HepG2 (cell line): ENCODE results near the gene SLC38A4. TPM values are rescaled to one million over a fixed set of nuclear protein-coding genes. Genes with fewer than 3 reads are reported as not detected.

Experiments used
- ATAC-seq: fragments of 200-7000 bp; cut with Tn5 transposase; 3 replicates; pipeline ENCODE4 v1.9.1; 2020; ENCODE audit warnings: mild to moderate bottlenecking, moderate library complexity
- BruUV-seq: library from RNA; stranded (reverse); fragments of 400-500 nt; replicated peaks from 2 replicates; lab custom pipeline; 2021; lab: Mats Ljungman, UMichigan
- CTCF ChIA-PET: fragments of 300-600 bp; formaldehyde crosslinking; extraction: SDS; loops from one replicate; lab custom pipeline; 2021; ENCODE audit warnings: low total read pairs, inconsistent platforms, low intra/inter-chr PET ratio; lab: Yijun Ruan, JAX
- POLR2A ChIA-PET: fragments of 350-600 bp; sonication (Branson Sonifier 250); formaldehyde crosslinking; loops from one replicate; lab custom pipeline; 2020; ENCODE audit warnings: antibody characterized with exemption, inconsistent platforms; lab: Yijun Ruan, JAX
- DNase-seq: peaks from one replicate; pipeline ENCODE4 v3.0.0-alpha.2; 2015; ENCODE audit warnings: low spot score
- FAIRE-seq: peaks from 3 replicates; lab custom pipeline; 2011; peaks lifted over from hg19 to GRCh38; lab: Jason Lieb, UNC
- H2AFZ ChIP-seq: one replicate; pipeline ENCODE4 v1.6.1; 2011; ENCODE audit warnings: low read length, inconsistent platforms
- H3K27ac ChIP-seq: fragments of 300-600 bp; 3 replicates; pipeline ENCODE4 v1.8.0; 2011; ENCODE audit warnings: mixed run types, mild to moderate bottlenecking, mixed read lengths, low read length, inconsistent platforms; ENCODE audit not compliant: insufficient read depth; ENCODE audit errors: extremely low read length
- H3K27me3 ChIP-seq, 2 experiments: fragments of 200-600 bp in 1 of 2; 2 replicates in 1 of 2; 3 replicates in 1 of 2; pipeline versions ENCODE4 v1.6.0 to v1.8.0; 2011; ENCODE audit warnings: low read length in 2 of 2, mild to moderate bottlenecking in 2 of 2, moderate library complexity in 2 of 2, inconsistent platforms in 1 of 2; ENCODE audit not compliant: insufficient read depth in 2 of 2, control insufficient read depth in 1 of 2
- H3K36me3 ChIP-seq, 2 experiments: fragments of 200-600 bp in 1 of 2; replicated peaks in 1 of 2; 2 replicates in 1 of 2; 3 replicates in 1 of 2; pipeline versions ENCODE4 v1.5.1 to v1.8.0; 2011; ENCODE audit warnings: low read length in 2 of 2, inconsistent platforms in 1 of 2; ENCODE audit not compliant: insufficient read depth in 2 of 2, control insufficient read depth in 1 of 2
- H3K4me1 ChIP-seq: 2 replicates; pipeline ENCODE4 v1.5.1; 2012; ENCODE audit warnings: low read length, inconsistent platforms; ENCODE audit not compliant: insufficient read depth
- H3K4me2 ChIP-seq: 2 replicates; pipeline ENCODE4 v1.6.0; 2011; ENCODE audit warnings: low read depth, low read length, inconsistent platforms
- H3K4me3 ChIP-seq, 3 experiments: fragments of 200-600 bp in 1 of 3; sonication (generic), shearing (Covaris generic) in 1 of 3; replicated peaks in 1 of 3; 2 replicates each; pipeline ENCODE4 v1.5.1; 2011 to 2016; ENCODE audit warnings: low read length in 3 of 3, inconsistent platforms in 2 of 3, low read depth in 2 of 3, mild to moderate bottlenecking in 2 of 3, control low read depth in 1 of 3, mixed read lengths in 1 of 3; ENCODE audit not compliant: insufficient read depth in 1 of 3
- H3K79me2 ChIP-seq: one replicate; pipeline ENCODE4 v1.6.1; 2011; ENCODE audit warnings: low read length, inconsistent platforms; ENCODE audit not compliant: insufficient read depth
- H3K9ac ChIP-seq: 2 replicates; pipeline ENCODE4 v1.6.0; 2011; ENCODE audit warnings: mild to moderate bottlenecking, low read depth, low read length, inconsistent platforms; ENCODE audit not compliant: insufficient read depth
- H3K9me3 ChIP-seq: 2 replicates; pipeline ENCODE4 v1.5.1; 2012; ENCODE audit warnings: mild to moderate bottlenecking, low read length
- H4K20me1 ChIP-seq: 2 replicates; pipeline ENCODE4 v1.6.0; 2011; ENCODE audit warnings: inconsistent platforms, mild to moderate bottlenecking, low read length, moderate library complexity; ENCODE audit not compliant: insufficient read depth
- CEBPG ChIP-seq: IDR thresholded peaks from 2 replicates; pipeline ENCODE4 v1.6.1; 2016
- DRAP1 ChIP-seq: IDR thresholded peaks from 2 replicates; pipeline ENCODE4 v1.6.1; 2016; ENCODE audit warnings: missing genetic modification reagents, missing compliant biosample characterization
- EP300 ChIP-seq, 3 experiments: sonication (generic) in 1 of 3; formaldehyde crosslinking in 1 of 3; IDR thresholded peaks; 2 replicates each; pipeline versions ENCODE4 v1.5.1 to v1.6.1; 2011 to 2020; ENCODE audit warnings: low read depth in 2 of 3, low read length in 2 of 3, borderline replicate concordance in 1 of 3, improper control_type of control experiment in 1 of 3, mild to moderate bottlenecking in 1 of 3, missing genetic modification reagents in 1 of 3, moderate library complexity in 1 of 3
- FOXA1 ChIP-seq, 2 experiments: fragments of 450-650 bp in 1 of 2; sonication (generic) in 1 of 2; formaldehyde crosslinking in 1 of 2; IDR thresholded peaks; 2 replicates each; pipeline versions ENCODE4 v1.4.0 to v1.6.1; 2016 to 2020; ENCODE audit warnings: missing genetic modification reagents in 1 of 2
- FOXP4 ChIP-seq: sonication (generic); formaldehyde crosslinking; IDR thresholded peaks from 2 replicates; pipeline ENCODE4 v1.4.0; 2020; ENCODE audit warnings: missing genetic modification reagents
- GATAD2A ChIP-seq: IDR thresholded peaks from 2 replicates; pipeline ENCODE4 v1.6.1; 2016
- HDAC6 ChIP-seq: fragments of 200-600 bp; sonication (generic); IDR thresholded peaks from 2 replicates; pipeline ENCODE4 v1.7.0; 2017; ENCODE audit warnings: mild to moderate bottlenecking, antibody characterized with exemption, low read length, low read depth
- HOMEZ ChIP-seq: IDR thresholded peaks from 2 replicates; pipeline ENCODE4 v1.6.1; 2016; ENCODE audit warnings: low read depth
- IRF2 ChIP-seq: IDR thresholded peaks from 2 replicates; pipeline ENCODE4 v1.6.1; 2018; ENCODE audit warnings: missing genetic modification reagents, missing compliant biosample characterization
- MTA1 ChIP-seq: sonication (generic); formaldehyde crosslinking; IDR thresholded peaks from 2 replicates; pipeline ENCODE4 v1.4.0; 2020; ENCODE audit warnings: missing genetic modification reagents, mild to moderate bottlenecking, borderline replicate concordance
- NCOA2 ChIP-seq: sonication (generic); formaldehyde crosslinking; IDR thresholded peaks from 2 replicates; pipeline ENCODE4 v1.8.0; 2022; ENCODE audit warnings: inconsistent platforms
- PHF21A ChIP-seq: sonication (generic); formaldehyde crosslinking; IDR thresholded peaks from 2 replicates; pipeline ENCODE4 v1.5.0; 2020; ENCODE audit warnings: mild to moderate bottlenecking, missing genetic modification reagents
- RBAK ChIP-seq: sonication (generic); formaldehyde crosslinking; IDR thresholded peaks from 2 replicates; pipeline ENCODE4 v1.5.1; 2020; ENCODE audit warnings: mild to moderate bottlenecking, missing genetic modification reagents
- TFAP4 ChIP-seq: sonication (generic); IDR thresholded peaks from 2 replicates; pipeline ENCODE4 v1.6.1; 2016; ENCODE audit warnings: low read depth, borderline replicate concordance
- TIGD3 ChIP-seq: sonication (generic); formaldehyde crosslinking; IDR thresholded peaks from 2 replicates; pipeline ENCODE4 v1.5.1; 2020; ENCODE audit warnings: mild to moderate bottlenecking, missing genetic modification reagents, borderline replicate concordance
- ZNF12 ChIP-seq: sonication (generic); formaldehyde crosslinking; IDR thresholded peaks from 2 replicates; pipeline ENCODE4 v1.5.0; 2020; ENCODE audit warnings: missing genetic modification reagents
- ZSCAN21 ChIP-seq: sonication (generic); formaldehyde crosslinking; IDR thresholded peaks from 2 replicates; pipeline ENCODE4 v1.8.0; 2022; ENCODE audit warnings: mild to moderate bottlenecking, missing genetic modification reagents, moderate library complexity, borderline replicate concordance
- WGBS: methylation state at CpG from one replicate; pipeline ENCODE4 v1.1.6; 2017; ENCODE audit warnings: low lambda C conversion rate; 5-methylcytosine and 5-hydroxymethylcytosine counted together
- in situ Hi-C: cut with HindIII; loops from 2 replicates; pipeline ENCODE4 v1.10.0; 2017; ENCODE audit warnings: low pct_unique_long_range_greater_than_20kb; ENCODE audit not compliant: extremely low pct_ligation_motif_present
- intact Hi-C: fragments of 100-400 bp; cut with micrococcal nuclease; formaldehyde crosslinking; loops from one replicate; pipeline ENCODE4 v1.10.0; 2022; ENCODE audit not compliant: unreplicated experiment
- polyA plus RNA-seq, 8 experiments: library from polyadenylated mRNA; depleted of rRNA in 3 of 8; stranded (reverse) in 7 of 8; unstranded in 1 of 8; fragments of >200 nt; fragmentation: Illumina TruSeq in 4 of 8; extraction: Trizol in 4 of 8; gene quantifications; 2 replicates each; pipeline versions ENCODE4 v1.2.1 to v1.2.3, GENCODE V29; 2011 to 2016; ENCODE audit warnings: low read depth in 4 of 8, missing spikeins in 1 of 8, mixed read lengths in 1 of 8; ENCODE audit not compliant: insufficient read depth in 1 of 8
- total RNA-seq, 5 experiments: library from RNA; depleted of rRNA; stranded (reverse); fragments of >200 nt; fragmentation: Illumina TruSeq; extraction: Trizol; gene quantifications; 2 replicates each; pipeline ENCODE4 v1.2.3, GENCODE V29; 2016; ENCODE audit warnings: low read depth in 1 of 5

The SLC38A4 gene
- total and polyA plus RNA-seq, 2 of the 13 experiments (the other 11 are each of a cell fraction or from before 2014, with no cell fraction given), result 3.5 to 5.2 TPM

- H3K9ac ChIP-seq, result no peak overlapping the region
- intact Hi-C loops (loop anchor here (10.0 kb wide), 1 partner anchor 54 kb away; the partner anchor contains the start of gene SLC38A4), in situ Hi-C loops (loop anchor here (10.0 kb wide), 1 partner anchor 164 kb away; no protein-coding TSS in a partner anchor)
- ATAC-seq (peak; percentile 94), FAIRE-seq (peak; percentile 77), DNase-seq (peak; percentile 78)
- H3K36me3 ChIP-seq, result no peaks in the 10 kb centered on the region
- H3K4me2 ChIP-seq, result peak overlapping the region; percentile 64
- peaks cover 59% of the 10 kb centered on the region for H3K4me1 ChIP-seq
- H3K27ac ChIP-seq, result peak overlapping the region; percentile 64
- no TSS peak for BruUV-seq
- H3K4me3 ChIP-seq, result no peak overlapping the region; a peak in 1 of 6 replicates
- no peaks in the 10 kb centered on the region for H3K9me3 ChIP-seq
- H3K79me2 ChIP-seq, result no peaks in the 10 kb centered on the region
- 6% methylated on average over 3 of the region's 3 CpGs for WGBS
- CTCF ChIA-PET, result no interaction called here
- no peaks in the 10 kb centered on the region for H4K20me1 ChIP-seq
- H2AFZ ChIP-seq, result no peak overlapping the region
- H3K27me3 ChIP-seq, result no peaks in the 10 kb centered on the region
- POLR2A ChIA-PET, result interaction anchor here (1.1 to 1.3 kb wide), 3 partner anchors 9 to 779 kb away, joined by 3 to 6 read pairs (median 4); no protein-coding TSS in a partner anchor
- peak in 1 of 2 experiments; percentile 75; a peak in 2 of 4 replicates for TF ChIP-seq EP300 (IDR thresholded peaks at IDR 0.05; ENCODE audit: low read depth in 2 of 2, low read length in 2 of 2)
- TF ChIP-seq EP300 (CRISPR knock-in tag; IDR thresholded peaks at IDR 0.05; ENCODE audit: borderline replicate concordance), result no peak
- no peak for TF ChIP-seq HDAC6
- TF ChIP-seq MTA1, result no peak
- TF ChIP-seq ZSCAN21 (CRISPR knock-in tag), result no peak
- peak; percentile 79 for TF ChIP-seq GATAD2A (CRISPR knock-in tag)
- peak; percentile 44; the same call in 1 of the 2 replicates for TF ChIP-seq PHF21A (CRISPR knock-in tag)
- TF ChIP-seq IRF2 (CRISPR knock-in tag), result peak; percentile 55; the same call in 1 of the 2 replicates
- TF ChIP-seq FOXP4, result peak; percentile 72
- peak; percentile 95 for TF ChIP-seq ZNF12 (CRISPR knock-in tag)
- TF ChIP-seq TIGD3 (CRISPR knock-in tag), result no peak
- TF ChIP-seq NCOA2, result peak; percentile 62
- peak; percentile 79; the same call in 1 of the 2 replicates for TF ChIP-seq TFAP4
- peak; percentile 76; the same call in 1 of the 2 replicates for TF ChIP-seq HOMEZ (CRISPR knock-in tag)
- no peak for TF ChIP-seq FOXA1 (IDR thresholded peaks at IDR 0.05)
- TF ChIP-seq FOXA1 (CRISPR knock-in tag; IDR thresholded peaks at IDR 0.05), result peak; percentile 32; the same call in 1 of the 2 replicates
- peak; percentile 11; the same call in 1 of the 2 replicates for TF ChIP-seq DRAP1
- TF ChIP-seq RBAK, result no peak
- TF ChIP-seq CEBPG (CRISPR knock-in tag), result peak; percentile 40; the same call in 1 of the 2 replicates
Measured at GRCh38 chr12:46770501-46771183, 55.2 kb downstream of the SLC38A4 start.
